ENCODE measurements around the gene KRTAP10-7.

- TF ChIP-seq POLR2A (IDR thresholded peaks at IDR 0.05) (no peak), CTCF (IDR thresholded peaks at IDR 0.05) (no peak)
Observed at GRCh38 chr21:44599264-44600029, 950 bp upstream of the KRTAP10-7 start.
